ENCODE measurements around the gene OIT3.

OIT3 gene

DNA sequence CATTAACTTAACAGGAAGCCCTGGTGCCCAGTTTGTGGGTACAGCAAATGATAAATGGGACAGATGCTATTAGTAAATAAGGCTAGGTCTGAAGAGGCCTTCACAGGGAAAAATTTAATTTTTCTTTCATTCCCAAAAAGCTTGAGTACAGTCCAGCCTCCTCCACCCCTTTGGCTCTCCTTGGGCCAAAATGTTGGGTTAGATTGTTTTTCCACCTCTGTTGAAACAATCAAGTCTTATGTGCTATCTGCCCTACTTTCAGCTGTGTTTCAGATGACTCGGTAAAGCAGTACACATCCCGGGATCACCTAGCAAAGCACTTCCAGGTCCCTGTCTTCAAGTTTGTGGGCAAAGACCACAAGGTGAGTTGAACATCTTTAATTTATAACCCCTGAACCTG, 36.7 kb downstream of the OIT3 start:
- TF ChIP-seq, protein P1, sequence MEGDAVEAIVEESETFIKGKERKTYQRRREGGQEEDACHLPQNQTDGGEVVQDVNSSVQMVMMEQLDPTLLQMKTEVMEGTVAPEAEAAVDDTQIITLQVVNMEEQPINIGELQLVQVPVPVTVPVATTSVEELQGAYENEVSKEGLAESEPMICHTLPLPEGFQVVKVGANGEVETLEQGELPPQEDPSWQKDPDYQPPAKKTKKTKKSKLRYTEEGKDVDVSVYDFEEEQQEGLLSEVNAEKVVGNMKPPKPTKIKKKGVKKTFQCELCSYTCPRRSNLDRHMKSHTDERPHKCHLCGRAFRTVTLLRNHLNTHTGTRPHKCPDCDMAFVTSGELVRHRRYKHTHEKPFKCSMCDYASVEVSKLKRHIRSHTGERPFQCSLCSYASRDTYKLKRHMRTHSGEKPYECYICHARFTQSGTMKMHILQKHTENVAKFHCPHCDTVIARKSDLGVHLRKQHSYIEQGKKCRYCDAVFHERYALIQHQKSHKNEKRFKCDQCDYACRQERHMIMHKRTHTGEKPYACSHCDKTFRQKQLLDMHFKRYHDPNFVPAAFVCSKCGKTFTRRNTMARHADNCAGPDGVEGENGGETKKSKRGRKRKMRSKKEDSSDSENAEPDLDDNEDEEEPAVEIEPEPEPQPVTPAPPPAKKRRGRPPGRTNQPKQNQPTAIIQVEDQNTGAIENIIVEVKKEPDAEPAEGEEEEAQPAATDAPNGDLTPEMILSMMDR (IDR thresholded peaks at IDR 0.05; ENCODE audit: low read depth, low read length) = no peak

DNA sequence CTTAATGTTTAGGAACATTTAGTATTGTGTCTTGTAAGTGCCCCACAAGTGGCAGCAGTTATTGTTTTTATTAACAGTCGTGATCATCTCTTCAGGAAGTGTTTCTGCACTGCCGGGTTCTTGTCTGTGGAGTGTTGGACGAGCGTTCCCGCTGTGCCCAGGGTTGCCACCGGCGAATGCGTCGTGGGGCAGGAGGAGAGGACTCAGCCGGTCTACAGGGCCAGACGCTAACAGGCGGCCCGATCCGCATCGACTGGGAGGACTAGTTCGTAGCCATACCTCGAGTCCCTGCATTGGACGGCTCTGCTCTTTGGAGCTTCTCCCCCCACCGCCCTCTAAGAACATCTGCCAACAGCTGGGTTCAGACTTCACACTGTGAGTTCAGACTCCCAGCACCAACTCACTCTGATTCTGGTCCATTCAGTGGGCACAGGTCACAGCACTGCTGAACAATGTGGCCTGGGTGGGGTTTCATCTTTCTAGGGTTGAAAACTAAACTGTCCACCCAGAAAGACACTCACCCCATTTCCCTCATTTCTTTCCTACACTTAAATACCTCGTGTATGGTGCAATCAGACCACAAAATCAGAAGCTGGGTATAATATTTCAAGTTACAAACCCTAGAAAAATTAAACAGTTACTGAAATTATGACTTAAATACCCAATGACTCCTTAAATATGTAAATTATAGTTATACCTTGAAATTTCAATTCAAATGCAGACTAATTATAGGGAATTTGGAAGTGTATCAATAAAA, 38.9 kb downstream of the OIT3 start:
- DNase-seq (ENCODE audit: extremely low read depth, low read depth) = no peak
- TF ChIP-seq, protein P1 (IDR thresholded peaks at IDR 0.05; ENCODE audit: low read depth, low read length) = no peak

More for the DNA sequence above, 36.7 kb downstream of the OIT3 start:
- no peak for DNase-seq (ENCODE audit: extremely low read depth, low read depth)

DNA sequence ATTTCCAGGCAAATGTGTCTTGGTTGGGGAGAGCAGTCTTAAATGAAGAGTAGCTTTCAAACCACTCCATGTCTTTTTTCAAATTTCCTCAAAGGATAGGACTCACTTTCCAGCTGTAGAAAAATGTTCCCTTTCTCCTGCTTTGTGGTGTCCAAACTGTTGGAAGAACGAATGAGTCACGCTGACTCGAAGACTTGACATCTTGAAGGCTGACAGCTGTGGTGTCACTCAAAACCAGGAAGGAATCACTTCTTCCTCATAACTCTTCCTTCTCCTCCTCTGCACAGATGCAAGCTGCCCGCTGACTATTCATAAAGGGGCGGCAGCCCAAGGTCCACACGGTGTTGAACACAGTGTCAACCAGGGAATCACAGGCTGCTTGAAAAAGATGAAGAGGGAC, 41.8 kb downstream of the OIT3 start:
- TF ChIP-seq, protein P1 (IDR thresholded peaks at IDR 0.05; ENCODE audit: low read depth, low read length) = no peak
- no peak for DNase-seq (ENCODE audit: extremely low read depth, low read depth)

DNA sequence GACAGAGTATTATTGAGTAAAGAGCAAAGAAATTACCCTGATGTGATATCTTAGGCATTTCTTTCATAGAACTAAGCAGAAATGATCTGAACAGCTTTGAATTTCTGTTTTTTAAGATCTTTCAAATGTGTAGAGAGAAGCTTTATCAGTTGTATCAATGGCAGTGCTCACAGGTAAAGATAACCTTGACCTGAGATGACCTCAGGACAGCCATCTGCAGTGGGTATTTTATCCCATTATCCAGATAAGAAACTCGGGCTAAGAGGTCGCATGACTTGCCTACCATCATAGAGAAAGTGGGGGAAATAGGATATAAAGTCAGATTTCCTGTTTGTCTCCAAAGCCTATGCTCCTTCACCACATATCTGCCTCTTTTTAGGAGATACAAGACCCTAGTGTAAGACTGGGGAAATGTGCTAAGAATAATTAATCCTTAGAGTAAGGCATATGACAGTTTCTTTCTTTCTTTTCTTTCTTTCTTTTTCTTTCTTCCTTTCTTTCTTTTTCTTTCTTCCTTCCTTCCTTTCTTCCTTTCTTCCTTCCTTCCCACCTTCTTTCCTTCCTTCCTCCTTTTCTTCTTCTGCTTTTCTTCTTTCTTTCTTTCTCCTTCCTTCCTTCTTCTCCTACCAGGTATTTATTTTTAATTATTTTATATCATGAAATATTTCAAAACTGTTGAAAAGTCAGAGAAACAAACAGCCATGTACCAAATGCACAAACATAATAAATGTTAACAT, 50.1 kb downstream of the OIT3 start:
- TF ChIP-seq, protein P1 (IDR thresholded peaks at IDR 0.05; ENCODE audit: low read depth, low read length) = no peak
- DNase-seq (ENCODE audit: extremely low read depth, low read depth) = no peak

DNA sequence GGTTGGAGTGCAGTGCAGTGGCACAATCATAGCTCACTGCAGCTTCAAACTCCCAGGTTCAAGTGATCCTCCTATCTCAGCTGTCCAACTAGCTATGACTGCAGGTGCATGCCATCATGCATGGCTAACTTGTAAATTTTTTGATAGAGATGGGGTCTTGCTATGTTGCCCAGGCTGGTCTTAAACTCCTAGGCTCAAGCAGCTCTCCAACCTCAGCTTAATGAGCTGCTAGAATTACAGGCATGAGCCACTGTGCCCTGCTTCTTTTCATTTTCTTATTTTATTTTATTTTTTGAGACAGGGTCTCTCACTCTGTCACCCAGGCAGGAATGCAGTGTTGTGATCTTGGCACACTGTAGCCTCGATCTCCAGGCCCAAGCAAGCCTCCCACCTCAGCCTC, 53.4 kb downstream of the OIT3 start:
- TF ChIP-seq, protein P1 (IDR thresholded peaks at IDR 0.05; ENCODE audit: low read depth, low read length) = no peak
- no peak for DNase-seq (ENCODE audit: extremely low read depth, low read depth)

DNA sequence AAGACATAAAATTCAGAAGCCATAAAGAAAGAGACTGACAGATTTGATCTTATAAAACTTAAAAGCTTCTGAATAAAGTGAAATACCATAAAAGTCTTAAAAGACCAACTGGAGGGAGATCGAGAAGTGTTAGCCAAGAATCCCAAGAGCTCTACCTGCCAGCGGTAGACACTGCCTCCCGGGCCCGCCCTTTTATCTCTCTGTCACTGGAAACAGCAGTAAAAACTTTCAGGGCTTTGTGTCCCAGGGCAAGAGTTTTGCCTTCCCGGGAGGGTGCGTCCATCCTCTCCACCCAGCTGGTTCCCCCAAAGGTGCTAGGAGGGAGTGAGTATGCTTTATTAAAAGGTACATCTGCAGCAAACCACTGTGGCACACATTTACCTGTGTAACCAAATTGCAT, 55.2 kb downstream of the OIT3 start:
- DNase-seq (ENCODE audit: extremely low read depth, low read depth) = no peak
- TF ChIP-seq, protein P1 (IDR thresholded peaks at IDR 0.05; ENCODE audit: low read depth, low read length) = no peak

DNA sequence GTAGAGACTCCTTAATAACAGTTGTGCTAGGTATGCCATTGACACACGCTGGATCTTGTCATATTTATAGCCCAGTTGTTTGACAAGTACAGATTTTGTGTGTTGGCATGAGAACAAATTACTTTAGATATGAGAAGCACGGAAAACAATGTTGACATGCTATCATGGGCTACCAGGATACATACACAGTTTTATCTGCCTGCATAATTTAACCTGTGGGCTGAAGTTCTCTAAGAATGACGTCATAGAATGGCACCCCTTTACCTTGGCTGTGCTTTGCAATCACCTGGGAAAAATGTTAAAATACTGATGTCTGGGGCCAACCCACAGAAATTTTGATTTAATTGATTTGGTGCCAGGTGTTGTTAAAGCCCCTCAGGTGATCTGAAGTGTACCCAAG, 58.2 kb downstream of the OIT3 start:
- DNase-seq (ENCODE audit: extremely low read depth, low read depth) = no peak
- TF ChIP-seq, protein P1 (IDR thresholded peaks at IDR 0.05; ENCODE audit: low read depth, low read length) = no peak

Data from AG09319 (cell line).